GM20431 (cell line): Measurements from ENCODE around the gene HAND1.

Experiments
- in situ Hi-C: fragments of 300-500 bp; cut with MseI, MboI; formaldehyde crosslinking; loops from one replicate; pipeline ENCODE4 v1.15.0; 2020; ENCODE audit warnings: low sequenced_read_pairs; ENCODE audit not compliant: unreplicated experiment

HAND1 gene

DNA sequence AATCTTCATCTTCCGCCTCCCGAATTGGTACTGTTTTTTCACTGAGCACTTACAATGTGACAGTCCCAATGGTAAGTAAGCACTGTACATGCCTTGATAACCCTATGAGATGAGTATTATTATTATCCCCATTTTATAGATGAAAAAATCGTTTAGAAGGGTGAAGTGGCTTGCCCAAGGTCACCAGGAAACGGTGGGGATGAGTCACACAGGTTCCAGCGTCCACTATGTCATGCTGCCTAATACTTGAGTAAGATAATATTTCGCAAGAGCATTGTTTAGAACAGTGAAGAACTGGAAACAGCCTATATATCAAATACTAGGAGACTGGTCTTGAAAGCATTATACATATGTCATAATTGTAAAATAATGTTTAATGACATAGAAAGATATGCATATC, 12.9 kb downstream of the HAND1 start:
- in situ Hi-C loops, result loop anchor here (10.0 kb wide), 1 partner anchor 140 kb away; no protein-coding TSS in a partner anchor

DNA sequence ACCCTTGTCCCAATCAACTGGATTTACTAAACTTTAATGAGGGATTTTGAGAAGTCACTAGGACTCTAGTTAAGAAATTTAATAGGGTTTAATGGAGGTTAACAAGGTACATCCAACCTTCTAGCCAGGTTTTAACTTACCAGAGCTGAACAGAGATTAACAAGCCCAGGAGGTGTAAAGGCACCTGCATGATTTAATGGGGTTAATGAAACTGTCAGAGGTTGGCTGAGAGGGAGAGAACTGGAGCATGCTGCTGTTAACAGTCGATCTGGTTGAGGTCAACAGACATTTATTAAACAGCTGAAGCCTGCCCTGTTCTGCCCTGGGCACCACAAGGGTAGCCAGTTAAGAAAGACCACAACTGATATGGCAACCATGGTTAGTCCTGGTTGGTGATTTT, 13.6 kb downstream of the HAND1 start:
- in situ Hi-C loops, result loop anchor here (10.0 kb wide), 1 partner anchor 140 kb away; no protein-coding TSS in a partner anchor

DNA sequence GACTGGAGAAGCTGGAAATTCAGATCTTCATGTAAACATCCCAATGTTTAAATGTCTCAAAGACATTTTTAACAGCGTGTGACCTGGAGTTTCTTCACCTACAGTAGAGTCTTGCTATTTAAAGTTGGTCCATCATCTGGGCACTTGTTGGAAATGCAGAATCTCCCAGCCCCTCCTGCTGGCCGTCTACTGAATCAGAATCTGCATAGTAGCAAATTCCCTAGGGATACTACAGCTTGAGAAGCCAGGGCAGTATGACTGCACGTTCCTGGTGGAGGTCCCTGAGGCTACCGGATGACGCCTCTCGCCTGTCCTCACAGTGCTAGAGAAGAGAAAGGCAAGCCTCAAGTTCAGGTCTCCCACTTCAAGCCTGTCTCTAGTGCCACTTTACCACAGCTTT, 16.5 kb downstream of the HAND1 start:
- in situ Hi-C loops, result loop anchor here (10.0 kb wide), 1 partner anchor 143 kb away; no protein-coding TSS in a partner anchor

DNA sequence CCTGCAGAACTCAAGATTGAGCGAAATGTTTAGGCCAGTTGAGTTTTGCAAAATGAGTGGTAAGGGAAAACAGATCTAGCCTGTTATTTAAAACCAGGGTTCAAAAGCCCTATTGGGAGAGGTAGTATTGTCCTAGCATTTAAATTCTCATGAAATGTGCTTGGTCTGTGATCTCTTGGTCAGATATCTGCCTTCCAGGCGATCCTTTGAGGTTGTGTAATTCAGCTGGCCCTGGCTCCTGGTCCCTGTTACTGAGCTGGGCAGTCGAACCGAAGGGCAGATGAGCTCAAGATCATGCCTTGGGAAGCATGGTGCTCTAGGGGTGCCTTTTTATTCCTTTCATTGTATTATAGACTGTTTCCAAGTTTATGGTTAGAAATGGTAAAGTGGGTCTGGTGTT, 17.9 kb downstream of the HAND1 start:
- in situ Hi-C loops, result loop anchor here (10.0 kb wide), 1 partner anchor 145 kb away; no protein-coding TSS in a partner anchor

DNA sequence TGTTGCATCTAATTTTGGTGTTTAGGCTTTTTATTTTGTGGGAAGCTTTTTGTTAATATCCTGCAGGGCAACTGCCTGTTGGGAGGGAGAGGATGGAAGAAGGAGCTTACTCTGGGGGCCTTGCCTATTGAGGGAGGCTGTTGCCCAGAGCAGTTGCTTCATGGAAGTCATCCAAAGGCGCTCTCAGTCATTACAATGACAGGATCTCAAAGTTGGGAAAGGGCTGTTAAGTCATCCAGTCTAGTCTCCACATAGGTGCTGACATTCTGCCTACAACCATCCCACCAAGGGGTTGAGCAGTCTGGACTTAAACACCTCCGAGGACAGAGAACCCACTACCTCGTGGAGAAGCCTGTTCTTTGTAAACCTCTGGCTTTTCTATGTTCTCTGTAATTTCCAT, 19.0 kb downstream of the HAND1 start:
- in situ Hi-C loops, result no loop called here

DNA sequence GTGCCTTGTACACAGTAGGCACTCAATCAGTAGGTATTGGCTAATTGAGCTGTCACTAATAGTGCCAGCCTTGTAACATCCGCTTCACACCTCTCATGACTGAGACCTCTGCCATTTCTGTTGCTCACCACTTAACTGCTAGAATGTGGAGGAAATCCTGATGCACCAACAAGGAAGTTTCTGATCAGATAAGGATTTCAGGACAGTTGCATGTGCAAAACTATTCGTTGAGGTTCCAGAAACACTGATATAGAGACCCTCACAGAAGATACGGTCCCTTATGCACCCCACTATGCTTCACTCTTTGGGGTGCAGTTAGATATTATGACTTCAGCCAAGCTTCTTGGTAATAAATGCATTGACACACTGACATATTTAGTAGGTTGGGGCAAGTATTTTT, 21.5 kb downstream of the HAND1 start:
- in situ Hi-C loops, result no loop called here

DNA sequence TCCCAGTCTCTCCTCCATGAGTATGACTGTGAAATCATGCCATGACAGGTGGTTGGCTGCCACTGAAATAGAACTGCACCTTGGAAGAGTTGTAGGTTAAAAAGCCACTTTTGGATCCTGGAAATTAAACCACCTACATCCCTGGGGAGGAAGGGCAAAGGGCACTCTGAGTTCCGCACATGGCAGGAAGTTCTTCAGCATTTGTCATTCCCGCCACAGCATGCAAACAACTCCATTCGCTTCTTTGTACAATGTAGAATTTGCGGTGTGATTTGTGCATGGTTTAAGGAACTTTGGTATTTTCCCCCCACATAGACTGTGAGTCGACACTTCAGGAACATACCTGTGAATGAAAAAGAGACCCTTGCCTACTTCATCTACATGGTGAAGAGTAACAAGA, 22.4 kb downstream of the HAND1 start:
- in situ Hi-C loops, result no loop called here

DNA sequence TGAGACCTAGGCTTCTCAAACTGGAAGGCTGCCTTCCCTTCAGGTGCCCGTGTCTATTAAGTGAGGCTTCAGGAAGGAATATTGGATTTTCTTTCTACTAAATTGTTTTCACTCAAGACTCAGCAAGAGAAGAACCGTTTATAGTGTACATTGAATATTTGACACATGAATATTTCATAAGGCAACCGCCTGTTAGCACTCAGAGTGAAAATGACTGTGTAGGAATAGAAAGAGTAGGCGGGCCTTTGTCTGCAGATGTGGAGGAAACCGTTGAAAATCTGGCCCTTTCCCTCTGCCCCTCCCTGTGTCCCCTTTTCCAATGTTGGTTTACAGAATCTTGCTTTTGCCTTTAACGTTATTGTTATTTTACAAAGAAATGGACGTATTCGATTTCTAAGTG, 26.1 kb downstream of the HAND1 start:
- in situ Hi-C loops, result no loop called here

DNA sequence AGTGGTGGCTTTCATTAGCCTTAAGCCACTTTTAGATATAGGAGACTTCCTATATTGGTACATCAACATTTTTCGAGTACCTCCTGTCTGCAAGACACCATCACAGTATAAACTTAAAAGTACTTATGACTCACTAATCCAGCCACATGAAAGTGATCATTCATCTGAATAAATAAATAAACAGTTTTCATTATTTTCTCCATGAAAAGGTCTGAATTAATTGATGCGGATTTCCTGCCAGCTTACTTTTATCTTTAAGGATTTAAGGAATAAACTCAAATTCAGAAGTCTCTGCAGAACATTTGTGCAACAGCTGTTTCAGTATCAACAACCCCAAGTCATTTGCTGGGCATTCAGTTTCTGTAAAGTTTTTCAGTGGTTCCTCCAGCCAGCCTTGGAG, 28.2 kb downstream of the HAND1 start:
- in situ Hi-C loops, result no loop called here

DNA sequence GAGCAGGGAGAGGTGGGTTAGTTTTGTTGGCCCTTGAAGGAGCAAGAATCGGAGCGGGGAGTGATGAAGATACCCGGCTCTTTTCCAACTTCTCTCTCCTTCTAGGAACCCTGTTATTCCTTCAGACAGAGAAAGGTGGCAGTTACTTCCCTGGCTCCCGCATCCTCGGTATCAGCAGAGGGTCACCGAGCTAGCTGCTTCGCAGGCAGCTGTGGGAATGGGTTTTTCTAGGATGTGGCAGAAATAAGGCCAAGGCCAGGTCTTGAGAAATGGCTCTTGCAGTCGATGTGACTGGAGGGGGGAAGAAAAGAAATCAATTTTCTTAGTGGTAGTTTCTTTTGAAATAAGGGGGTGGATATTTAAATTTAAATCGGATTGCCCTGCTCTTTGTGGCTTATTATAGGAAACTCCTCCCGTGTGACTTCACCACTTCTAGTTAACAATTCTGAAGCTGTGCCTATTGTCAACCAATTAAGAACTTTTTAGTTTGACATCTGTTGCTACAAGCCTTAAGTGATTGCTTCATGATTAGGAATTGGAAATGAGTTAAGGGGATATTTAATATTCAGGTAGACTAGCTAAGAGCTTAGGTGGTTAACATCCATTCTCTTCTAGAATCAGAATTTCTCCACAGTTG, 30.8 kb downstream of the HAND1 start:
- in situ Hi-C loops, result no loop called here

DNA sequence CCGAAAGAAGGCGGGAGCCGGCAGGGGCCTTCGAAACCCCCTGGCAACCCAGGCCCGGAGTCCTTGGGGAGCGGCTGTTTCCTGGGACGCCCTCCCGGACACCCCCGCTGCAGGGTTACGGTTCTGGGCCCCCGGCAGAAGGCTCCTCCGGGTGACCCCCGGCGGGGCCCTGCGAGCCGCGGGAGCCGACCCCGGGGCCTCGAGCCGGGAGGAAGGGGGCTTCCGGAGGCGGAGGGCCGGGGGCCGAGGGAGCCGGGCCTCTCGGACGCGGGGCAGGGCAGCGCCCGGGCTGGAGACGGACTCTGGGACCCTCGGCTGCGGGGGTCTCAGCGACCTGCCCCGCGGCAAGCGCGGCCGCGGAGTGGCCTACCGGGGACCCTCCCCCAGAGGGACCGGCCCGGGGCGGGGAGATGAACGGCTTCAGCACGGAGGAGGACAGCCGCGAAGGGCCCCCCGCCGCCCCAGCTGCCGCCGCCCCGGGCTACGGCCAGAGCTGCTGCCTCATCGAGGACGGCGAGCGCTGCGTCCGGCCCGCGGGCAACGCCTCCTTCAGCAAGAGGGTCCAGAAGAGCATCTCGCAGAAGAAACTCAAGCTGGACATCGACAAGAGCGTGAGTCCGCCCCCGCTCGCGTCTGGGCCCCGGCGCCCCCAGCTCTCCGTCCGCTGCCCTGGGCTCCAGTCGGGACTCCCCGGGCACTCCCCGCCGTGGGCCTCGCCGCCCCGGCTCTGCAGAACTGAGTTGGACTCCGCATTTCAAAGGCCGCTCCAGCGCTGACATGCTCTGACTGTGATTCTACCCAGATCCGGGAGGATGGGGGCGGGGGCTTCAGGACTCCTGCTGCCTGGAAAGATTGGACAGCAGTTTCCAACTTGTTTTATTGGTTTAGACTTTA, 31.6 kb downstream of the HAND1 start:
- in situ Hi-C loops, result no loop called here

DNA sequence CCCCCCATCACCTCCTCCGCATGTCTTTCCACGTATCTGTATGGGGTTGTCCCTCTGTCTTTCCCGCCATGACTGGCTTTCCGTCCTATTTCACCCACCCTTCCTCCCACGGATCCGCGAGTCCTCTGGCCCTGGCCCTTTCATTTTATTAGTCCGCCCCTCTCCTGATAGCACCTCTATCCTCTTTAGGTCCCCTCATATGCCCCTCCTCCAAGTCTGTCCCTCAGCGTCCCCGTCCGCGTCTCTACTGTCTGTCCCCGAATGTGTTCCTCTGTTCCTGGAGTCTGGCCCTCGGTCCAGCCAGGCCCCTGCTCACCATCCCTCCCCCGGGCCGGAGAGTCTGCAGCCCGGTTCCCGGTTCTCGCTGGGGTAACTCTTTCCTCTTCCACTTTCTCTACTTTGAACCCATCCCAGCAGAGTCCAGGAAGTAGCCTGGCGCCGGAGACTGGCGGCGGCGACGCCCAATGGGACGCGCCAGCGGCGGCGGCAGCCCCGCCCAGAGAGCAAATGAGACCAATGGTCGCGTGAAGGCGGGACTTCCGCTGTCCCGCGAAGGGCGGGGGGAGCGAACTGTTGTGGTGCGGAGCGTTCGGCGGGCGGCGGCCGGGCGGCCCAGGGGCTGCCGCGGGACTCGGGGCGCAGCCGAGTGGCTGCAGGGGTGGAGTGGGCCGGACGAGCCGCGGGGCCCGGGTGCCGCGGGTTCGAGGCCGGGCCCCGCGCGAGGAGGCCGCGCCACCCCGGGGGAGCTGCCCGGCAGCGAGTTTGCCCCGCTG, 32.4 kb downstream of the HAND1 start, which contains the start of gene SAP30L:
Gene SAP30L, plus strand, starts transcription at position 576 of the 773 bp plus-strand sequence. CDS start 608 bp downstream, outside the sequence.
- in situ Hi-C loops, result no loop called here

DNA sequence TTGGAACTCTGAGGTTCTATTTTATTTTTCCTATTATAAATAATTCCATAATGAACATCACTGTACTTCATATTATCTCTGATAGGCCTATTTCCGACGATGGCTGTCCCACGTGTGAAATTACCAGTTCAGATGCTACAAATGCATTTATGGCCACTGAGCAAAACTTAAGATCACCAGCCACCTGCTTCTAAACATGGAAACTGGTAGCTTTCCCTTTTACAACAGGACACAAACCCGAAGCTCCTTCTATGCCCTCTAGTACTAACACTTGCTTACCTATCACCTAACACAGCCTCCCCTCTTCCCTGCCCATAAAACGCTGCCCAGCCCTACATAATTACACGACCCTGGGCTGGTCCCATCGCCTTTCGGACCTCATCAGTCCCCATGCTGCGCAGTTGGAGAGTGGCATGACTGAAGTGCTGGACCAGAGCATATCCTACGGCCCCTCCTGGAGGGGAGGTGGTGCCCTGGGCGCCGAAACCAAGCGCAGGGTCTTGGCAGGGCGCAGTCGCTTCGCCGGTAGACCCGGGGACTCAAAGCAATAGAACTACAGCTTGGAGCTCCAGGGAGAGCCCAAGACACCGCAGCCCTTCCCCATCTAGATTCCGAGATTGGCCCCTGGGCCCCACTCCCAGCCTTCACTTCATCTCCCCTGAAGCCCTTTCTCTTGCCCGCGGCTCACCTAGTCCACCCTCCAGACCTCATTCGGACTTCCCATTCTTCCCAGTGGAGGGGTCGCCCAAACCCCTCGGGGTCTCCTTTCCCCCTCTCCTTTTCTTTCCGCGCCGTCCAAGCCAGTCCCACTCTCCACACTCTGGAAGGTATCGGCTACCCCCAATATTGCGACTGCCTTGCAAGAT, 33.2 kb downstream of the HAND1 start:
- in situ Hi-C loops, result no loop called here

DNA sequence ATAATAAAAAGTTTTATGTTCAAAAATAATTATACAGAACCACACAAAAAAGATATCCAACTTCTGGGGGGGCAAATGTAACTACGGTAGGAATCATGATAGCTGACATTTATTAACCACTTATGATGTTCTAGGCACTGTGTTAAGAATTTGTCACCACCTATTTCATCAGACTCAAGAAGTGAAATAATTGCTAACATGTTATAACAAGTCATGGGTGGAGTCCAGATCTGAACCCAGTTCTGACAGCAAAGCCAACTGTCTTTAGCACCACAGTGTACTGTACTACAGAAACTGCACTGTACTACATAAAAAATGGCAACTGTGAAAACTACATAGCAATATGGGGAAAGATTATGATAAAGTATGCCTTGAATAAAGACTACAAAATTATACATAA, 35.2 kb downstream of the HAND1 start:
- in situ Hi-C loops, result no loop called here

DNA sequence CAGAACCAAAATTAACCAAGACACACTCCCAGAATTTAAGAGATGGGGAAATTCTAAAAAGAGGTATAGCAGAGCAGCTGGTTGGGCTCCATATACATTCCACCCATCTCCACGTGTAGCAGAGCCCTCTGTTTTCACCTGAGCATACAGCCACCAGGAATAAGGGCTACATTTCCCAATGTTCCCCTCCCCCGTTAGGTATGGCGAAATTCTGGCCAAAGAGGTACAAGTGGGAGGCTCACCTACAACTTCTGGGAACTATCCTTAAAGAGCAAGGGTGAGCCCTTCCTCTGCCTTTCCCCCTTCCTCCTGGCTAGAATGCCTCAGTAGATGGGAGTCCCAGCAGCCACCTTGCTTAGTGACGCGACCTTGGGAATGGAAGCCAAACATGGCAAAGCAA, 37.5 kb downstream of the HAND1 start:
- in situ Hi-C loops, result no loop called here

DNA sequence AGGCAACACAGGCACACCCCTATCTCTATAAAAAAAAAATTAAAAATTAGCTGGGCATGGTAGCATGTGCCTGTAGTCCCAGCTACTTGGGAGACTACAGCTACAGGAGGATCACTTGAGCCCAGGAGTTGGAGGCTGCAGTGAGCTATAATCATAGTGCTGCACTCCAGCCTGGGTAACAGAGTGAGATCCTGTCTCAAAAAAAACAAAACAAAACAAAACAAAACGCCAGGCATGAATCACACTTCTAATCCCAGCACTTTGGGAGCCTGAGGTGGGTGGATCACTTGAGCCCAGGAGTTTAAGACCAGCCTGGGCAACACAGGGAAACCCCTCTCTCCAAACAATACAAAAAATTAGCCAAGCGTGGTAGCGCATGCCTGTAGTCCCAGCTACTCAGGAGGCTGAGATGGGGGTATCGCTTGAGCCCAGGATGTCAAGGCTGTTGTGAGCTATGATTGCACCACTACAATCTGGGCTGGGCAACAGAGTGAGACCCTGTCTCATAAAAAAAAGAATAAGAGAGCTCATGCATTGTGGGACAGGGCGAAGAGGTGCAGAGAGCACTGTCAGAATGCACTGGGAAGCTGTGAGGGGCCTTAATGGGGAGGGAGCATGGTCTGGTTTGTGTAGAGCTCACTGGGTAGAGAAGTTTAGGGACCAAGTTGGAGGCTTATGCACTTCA, 40.6 kb downstream of the HAND1 start:
- in situ Hi-C loops, result no loop called here

DNA sequence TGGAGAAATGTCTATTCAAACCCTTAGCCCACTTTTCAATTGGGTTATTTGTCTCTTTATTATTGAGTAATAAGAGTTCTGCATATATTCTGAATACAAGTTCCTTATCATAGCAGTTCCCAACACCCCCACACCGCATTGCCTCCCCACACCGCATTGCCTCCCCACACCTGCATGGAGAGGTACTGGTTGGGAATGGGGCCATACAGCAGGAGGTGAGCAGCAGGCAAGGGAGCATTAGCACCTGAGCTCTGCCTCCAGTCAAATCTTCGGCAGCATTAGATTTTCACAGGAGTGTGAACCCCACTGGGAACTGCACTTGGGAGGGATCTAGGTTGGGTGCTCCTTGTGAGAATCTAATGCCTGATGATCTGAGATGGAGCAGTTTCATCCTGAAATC, 42.8 kb downstream of the HAND1 start:
- in situ Hi-C loops, result no loop called here

DNA sequence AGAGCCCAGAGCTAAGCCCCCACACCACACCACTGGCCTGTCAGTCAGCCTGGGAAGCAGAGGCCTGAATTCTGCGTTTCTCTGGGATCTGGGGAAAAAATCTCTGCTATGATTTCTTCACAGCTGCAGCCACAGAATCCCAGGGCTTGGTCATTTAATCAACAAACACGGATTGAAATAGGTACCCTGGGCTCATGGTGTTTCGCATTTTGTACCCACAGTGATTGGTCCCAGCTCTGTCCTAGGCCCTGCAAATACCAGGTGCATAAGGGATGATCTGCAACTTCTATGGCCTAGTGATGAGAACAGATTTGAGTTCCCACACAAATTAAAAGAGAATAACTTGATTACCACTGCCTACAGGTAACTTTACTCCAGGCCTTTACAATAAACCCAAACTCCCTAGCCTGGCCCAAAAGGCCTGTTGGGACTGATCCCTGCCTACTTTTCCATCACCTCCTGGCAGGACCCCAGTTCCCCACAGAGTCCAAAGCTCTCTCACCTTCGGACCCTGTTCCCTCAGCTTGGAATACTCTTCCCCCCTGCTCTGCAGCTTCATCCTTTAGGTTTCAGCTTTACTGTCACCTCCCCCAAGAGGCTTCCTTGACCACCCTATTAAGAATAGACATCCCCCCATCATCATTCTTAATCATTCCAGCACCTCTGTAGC, 46.9 kb downstream of the HAND1 start:
- in situ Hi-C loops, result no loop called here

DNA sequence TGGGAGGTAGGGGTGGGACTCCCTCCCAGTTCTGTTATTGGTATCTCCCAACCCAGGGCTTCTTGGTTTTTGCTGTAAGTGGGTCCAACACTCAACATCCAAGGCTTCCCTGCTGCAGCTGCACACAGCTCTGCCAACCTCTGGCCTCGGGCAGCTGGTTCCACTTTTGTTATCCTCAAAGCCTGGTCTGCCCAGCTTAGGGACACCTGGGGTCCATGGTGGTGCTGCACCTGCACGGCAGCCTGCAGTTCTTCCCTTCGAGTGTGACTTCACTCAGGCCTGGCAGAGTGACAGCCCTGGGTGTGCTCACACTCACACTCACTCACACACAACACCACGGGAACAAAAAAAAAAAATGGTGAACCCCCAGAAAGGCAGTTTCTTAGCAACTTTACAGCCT, 47.6 kb downstream of the HAND1 start:
- in situ Hi-C loops, result no loop called here
